UCSD-AML1 (cell line): Measurements from ENCODE around the gene LAMA3.

Experiments
- DNase-seq: peaks from one replicate; lab custom pipeline; 2025; ENCODE audit not compliant: unreplicated experiment; lab: John Stamatoyannopoulos, UW

Gene LAMA3

GRCh38 chr18:23668731-23669130 is 20.5 kb upstream of the LAMA3 start:
- no peak for DNase-seq

- DNase-seq: no peak
These were observed 20.0 kb upstream of the LAMA3 start for GRCh38 chr18:23669202-23669766.

- no peak for DNase-seq
These were observed 19.3 kb upstream of the LAMA3 start for GRCh38 chr18:23669804-23670405.

- no peak for DNase-seq
These were observed 17.7 kb upstream of the LAMA3 start for GRCh38 chr18:23671564-23671963.

GRCh38 chr18:23673725-23674124 is 15.5 kb upstream of the LAMA3 start:
- no peak for DNase-seq

- no peak for DNase-seq
These were observed 14.0 kb upstream of the LAMA3 start for GRCh38 chr18:23675236-23675635.

- DNase-seq: no peak
These were observed 13.4 kb upstream of the LAMA3 start for GRCh38 chr18:23675896-23676295.

GRCh38 chr18:23682045-23682444 is 7.2 kb upstream of the LAMA3 start:
- DNase-seq: no peak

GRCh38 chr18:23682472-23682871 is 6.8 kb upstream of the LAMA3 start:
- no peak for DNase-seq

GRCh38 chr18:23683155-23683554 is 6.1 kb upstream of the LAMA3 start:
- DNase-seq: no peak

- no peak for DNase-seq
These were observed 5.6 kb upstream of the LAMA3 start for GRCh38 chr18:23683671-23684070.

GRCh38 chr18:23684515-23685197 is 4.6 kb upstream of the LAMA3 start:
- DNase-seq: no peak

- DNase-seq: no peak
These were observed 725 bp upstream of the LAMA3 start for GRCh38 chr18:23688528-23688927.

GRCh38 chr18:23689616-23690504 is 607 bp downstream of the LAMA3 start:
- no peak for DNase-seq

GRCh38 chr18:23690505-23691068 is 1.3 kb downstream of the LAMA3 start:
- DNase-seq: no peak

- DNase-seq: no peak
These were observed 4.6 kb downstream of the LAMA3 start for GRCh38 chr18:23693846-23694245.

GRCh38 chr18:23694637-23695430 is 5.6 kb downstream of the LAMA3 start:
- DNase-seq: no peak

- no peak for DNase-seq
These were observed 11.8 kb downstream of the LAMA3 start for GRCh38 chr18:23701017-23701416.

GRCh38 chr18:23701544-23702064 is 12.4 kb downstream of the LAMA3 start:
- no peak for DNase-seq

- no peak for DNase-seq
These were observed 13.4 kb downstream of the LAMA3 start for GRCh38 chr18:23702606-23703005.
